ENCODE data around the gene TMEM145.
A peak's percentile ranks its signal among the peaks of the same experiment; 100 is the strongest.
"Not testable (repeated sequence)": the region's sequence is repeated elsewhere in the genome, so short reads cannot be mapped to it uniquely, and the experiment has no call there.

TMEM145 gene

DNA sequence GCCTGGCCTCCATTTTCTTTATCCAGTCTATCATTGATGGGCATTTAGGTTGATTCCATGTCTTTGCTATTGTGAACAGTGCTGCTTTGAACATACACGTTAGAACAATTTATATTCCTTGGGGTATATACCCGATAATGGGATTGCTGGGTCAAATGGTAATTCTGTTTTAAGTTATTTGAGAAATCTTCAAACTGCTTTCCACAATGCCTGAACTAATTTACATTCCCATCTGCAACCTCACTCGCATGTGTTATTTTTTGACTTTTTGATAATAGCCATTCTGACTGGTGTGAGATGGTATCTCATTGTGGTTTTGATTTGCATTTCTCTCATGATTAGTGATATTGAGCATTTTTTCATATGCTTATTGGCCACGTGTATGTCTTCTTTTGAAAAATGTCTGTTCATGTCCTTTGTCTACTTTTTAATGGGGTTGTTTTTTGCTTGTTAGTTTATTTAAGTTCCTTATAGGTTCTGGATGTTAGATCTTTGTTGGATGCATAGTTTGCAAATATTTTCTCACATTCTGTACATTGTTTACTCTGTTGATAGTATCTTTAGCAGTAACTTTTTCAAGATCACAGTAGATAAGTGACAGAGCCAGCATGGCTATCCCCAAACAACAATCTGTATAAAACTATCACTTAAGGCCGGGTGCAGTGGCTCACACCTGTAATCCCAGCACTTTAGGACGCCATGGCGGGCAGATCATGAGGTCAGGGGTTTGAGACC is 26.2 kb downstream of the TMEM145 start:
- not testable (repeated sequence) for DNase-seq

DNA sequence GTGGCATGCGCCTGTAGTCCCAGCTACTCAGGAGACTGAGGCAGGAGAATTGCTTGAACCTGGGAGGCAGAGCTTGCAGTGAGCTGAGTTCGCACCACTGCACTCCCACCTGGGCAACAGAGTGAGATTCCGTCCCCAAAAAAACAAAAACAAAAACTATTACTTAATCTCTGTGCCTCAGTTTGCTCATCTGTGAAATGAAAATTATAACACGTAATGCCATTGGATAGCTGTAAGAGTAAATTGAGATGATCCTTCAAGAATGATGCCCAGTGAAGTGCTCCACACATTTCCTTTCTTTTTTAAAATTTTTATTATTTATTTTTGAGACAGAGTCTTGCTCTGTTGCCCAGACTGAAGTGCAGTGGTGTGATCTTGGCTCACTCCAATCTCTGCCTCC is 26.8 kb downstream of the TMEM145 start:
- not testable (repeated sequence) for DNase-seq

DNA sequence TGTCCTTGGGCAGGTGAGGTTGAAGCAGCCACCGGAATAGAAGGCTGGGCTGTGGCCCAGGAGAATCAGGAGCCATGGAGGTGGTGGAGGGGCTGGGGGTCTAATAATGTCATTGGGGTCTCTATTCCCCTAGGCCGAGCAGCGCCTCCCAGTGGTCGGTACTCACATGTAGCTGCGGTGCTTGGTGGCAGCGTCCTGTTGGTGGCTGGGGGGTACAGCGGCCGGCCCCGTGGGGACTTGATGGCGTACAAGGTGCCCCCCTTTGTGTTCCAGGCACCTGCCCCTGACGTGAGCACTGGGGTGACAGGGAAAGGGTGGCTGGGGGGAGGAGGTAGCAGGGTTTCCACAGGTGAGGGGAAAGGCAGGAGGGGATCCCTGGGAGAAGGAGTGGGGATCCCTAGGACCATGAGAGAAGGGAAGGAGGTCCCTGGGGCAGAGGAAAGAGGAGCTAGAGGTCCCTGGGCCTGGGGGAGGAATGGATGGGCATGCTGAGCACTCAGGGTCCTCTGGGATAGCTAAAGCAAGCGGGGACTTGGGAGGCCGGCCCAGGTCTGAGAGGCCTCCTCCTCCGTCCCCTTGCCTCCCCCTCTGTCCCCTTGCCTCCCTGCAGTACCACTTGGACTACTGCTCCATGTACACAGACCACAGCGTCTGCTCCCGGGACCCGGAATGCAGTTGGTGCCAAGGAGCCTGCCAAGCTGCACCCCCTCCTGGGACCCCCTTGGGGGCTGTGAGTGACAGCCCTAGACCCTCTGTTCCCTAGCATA is 30.4 kb downstream of the TMEM145 start:
- peak; percentile 31 for DNase-seq

DNA sequence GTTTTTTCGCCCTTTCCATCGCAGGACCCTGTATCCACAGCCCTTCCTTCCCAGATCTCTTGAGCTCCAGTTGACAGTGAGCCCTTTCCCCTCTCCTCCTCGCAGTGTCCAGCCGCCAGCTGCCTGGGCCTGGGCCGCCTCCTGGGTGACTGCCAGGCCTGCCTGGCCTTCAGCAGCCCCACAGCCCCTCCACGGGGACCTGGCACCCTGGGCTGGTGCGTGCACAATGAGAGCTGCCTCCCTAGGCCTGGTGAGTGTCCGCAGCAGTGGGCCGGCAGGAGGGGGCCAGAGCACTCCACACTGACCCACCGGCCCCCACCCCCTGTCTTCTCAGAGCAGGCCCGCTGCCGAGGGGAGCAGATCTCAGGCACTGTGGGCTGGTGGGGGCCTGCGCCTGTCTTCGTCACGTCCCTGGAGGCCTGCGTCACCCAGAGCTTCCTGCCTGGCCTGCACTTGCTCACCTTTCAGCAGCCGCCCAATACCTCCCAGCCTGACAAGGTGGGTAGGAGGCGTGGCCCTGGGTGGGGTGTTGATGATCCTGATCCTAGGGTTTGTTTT is 31.3 kb downstream of the TMEM145 start:
- DNase-seq = no peak

- no peak for DNase-seq
Observed at GRCh38 chr19:42345191-42345812, 32.2 kb downstream of the TMEM145 start.

DNA sequence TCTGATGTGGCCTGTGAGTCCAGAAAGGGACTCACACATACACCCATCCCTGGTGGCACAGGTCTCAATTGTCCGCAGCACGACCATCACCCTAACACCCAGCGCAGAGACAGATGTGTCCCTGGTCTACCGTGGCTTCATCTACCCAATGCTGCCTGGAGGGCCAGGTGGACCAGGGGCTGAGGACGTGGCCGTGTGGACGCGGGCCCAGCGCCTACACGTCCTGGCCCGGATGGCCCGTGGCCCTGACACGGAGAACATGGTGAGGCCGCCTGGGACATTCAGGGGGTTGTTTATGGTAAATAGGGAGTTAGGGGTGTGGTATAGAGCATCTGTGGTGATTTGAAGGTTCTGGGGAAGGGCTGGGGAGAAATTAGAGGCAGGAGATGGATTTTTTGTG is 35.1 kb downstream of the TMEM145 start:
- DNase-seq = no peak

DNA sequence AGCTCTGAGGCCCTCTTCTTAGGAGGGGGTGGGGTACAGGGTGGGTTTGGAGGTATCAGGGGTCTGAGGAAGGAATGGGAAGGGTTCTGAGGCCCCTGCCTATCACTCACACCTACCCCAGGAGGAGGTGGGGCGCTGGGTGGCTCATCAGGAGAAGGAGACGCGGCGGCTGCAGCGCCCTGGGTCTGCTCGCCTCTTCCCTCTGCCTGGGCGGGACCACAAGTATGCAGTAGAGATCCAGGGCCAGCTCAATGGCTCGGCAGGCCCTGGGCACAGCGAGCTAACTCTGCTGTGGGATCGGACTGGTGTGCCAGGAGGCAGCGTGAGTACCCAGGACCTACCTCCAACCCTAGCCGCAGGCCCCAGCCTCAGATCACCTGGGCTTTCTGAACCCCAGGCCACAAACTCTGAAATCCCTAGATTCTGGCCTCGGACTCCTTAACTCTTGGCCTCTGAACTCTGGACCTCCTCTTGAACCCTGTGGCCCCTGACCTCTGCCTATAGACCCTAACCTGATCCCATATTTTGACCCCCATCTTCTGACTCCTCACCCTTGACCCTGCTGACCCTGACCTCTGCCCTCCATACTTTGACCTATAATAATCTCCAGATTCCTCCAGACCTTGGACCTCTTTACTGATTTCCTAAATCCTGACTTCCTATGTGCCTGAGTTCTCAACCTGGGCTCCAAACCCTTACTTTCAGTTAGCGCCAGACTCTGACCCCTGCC is 36.4 kb downstream of the TMEM145 start:
- DNase-seq = no peak

- DNase-seq = no peak
Observed at GRCh38 chr19:42350417-42350816, 37.3 kb downstream of the TMEM145 start.

DNA sequence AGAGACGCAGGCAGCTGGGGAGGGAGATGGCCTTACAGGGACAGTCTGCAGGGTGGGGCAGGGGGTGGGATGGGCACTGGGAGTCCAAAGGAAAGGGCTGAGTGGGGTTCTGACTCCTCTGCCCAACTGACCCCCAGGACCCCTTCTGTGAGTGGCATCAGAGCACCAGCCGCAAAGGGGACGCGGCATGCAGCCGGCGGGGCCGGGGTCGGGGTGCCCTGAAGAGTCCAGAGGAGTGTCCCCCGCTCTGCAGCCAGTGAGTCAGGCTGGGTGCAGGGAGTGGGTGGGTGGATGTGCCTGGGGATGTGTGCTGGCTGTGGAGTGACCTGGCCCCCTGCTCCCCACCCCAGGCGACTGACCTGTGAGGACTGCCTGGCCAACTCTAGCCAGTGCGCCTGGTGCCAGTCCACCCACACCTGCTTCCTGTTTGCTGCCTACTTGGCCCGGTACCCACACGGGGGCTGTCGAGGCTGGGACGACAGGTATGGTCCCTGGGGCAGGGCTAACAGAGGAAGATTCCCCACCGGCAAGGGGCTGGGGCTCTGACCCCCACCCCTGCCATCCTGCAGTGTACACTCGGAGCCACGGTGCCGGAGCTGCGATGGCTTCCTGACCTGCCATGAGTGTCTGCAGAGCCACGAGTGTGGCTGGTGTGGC is 38.1 kb downstream of the TMEM145 start:
- DNase-seq = no peak

DNA sequence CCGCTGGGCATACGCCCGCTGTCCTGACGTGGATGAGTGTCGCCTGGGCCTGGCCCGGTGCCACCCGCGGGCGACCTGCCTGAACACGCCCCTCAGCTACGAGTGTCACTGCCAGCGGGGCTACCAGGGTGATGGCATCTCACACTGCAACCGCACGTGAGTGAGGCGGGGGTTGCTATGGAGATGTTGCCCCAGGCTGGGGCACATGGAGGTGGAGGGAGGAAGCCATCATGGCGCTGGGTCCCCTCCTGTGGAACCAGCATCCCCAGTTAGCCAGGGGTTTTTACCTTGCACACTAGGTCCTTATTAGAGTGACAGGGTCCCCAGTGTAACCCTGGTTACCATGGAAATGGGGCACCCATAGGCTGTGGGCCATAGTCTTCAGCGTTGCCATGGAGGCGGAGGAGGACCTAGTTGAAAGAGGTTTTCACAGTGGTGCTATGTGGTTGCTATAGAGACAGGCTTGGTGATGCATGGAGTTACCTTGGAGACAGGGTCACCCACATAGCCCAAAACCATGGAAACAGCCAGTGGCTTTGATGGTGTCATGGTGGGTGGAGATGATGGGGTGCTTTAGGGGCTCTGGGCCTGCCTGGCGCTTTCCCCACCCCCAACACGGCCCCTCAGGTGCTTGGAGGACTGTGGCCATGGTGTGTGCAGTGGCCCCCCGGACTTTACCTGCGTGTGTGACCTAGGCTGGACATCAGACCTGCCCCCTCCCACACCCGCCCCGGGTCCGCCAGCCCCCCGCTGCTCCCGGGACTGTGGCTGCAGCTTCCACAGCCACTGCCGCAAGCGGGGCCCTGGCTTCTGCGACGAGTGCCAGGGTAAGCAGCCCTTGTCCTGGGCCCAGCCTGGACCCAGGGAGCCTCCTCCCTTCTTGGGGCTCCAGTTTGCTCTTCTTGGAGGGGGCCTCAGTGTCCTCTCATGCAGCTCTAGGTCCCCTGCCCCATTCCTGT is 39.5 kb downstream of the TMEM145 start:
- DNase-seq = no peak

- DNase-seq = no peak
Observed at GRCh38 chr19:42353341-42354015, 40.4 kb downstream of the TMEM145 start.

GRCh38 chr19:42355896-42356295 is 42.8 kb downstream of the TMEM145 start:
- no peak for DNase-seq

DNA sequence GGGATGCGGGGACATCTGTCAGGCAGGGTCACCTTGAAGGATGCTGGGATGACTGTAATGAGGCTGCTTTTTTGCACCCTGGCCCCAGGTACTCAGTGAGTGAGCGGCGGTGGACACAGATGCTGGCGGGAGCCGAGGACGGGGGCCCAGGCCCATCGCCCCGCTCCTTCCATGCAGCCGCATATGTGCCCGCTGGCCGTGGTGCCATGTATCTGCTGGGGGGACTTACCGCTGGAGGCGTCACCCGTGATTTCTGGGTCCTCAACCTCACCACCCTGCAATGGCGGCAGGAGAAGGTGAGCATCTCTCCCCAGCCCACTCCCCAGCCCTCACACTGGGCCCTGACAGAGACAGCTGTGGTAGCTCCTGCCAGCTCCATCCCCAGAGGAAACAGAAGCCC is 43.6 kb downstream of the TMEM145 start:
- no peak for DNase-seq

- DNase-seq = no peak
Observed at GRCh38 chr19:42357290-42357689, 44.2 kb downstream of the TMEM145 start.

GRCh38 chr19:42360787-42361544 is 47.9 kb downstream of the TMEM145 start:
- peak; percentile 37 for DNase-seq

- no peak for DNase-seq
Observed at GRCh38 chr19:42361545-42361910, 48.4 kb downstream of the TMEM145 start.

- DNase-seq = no peak
Observed at GRCh38 chr19:42362342-42362741, 49.2 kb downstream of the TMEM145 start.

DNA sequence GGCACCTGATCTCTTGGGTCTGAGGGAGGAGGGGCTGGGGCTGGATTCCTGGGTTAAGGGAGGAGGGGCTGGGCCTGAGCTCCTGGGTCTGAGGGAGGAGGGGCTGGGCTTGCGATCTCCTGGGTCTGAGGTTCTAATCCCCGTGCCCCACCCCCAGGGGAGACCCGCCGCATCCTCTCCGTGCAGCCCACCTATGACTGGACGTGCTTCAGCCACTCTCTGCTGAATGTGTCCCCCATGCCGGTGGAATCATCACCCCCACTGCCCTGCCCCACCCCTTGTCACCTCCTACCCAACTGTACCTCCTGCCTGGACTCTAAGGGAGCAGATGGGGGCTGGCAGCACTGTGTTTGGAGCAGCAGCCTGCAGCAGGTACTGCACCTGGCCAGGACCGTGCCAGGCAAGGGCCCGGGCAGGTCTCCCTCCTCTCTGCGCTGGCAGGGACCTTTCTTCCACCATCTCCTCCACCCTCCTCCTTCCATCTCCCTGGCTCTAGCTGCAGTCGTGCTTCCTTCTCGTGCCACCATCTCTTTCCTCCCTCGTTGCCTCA is 49.9 kb downstream of the TMEM145 start:
- no peak for DNase-seq

- DNase-seq = no peak
Observed at GRCh38 chr19:42363614-42364346, 50.7 kb downstream of the TMEM145 start.

Measured in NCI-H82 (cell line).